CD4-positive, alpha-beta T cell treated with Interleukin-15 for 1 hour (primary cell): ENCODE results near the gene TTLL10.

Experiments
- DNase-seq: peaks from one replicate; pipeline ENCODE4 v3.0.0-alpha.2; 2020

TTLL10 gene

DNA sequence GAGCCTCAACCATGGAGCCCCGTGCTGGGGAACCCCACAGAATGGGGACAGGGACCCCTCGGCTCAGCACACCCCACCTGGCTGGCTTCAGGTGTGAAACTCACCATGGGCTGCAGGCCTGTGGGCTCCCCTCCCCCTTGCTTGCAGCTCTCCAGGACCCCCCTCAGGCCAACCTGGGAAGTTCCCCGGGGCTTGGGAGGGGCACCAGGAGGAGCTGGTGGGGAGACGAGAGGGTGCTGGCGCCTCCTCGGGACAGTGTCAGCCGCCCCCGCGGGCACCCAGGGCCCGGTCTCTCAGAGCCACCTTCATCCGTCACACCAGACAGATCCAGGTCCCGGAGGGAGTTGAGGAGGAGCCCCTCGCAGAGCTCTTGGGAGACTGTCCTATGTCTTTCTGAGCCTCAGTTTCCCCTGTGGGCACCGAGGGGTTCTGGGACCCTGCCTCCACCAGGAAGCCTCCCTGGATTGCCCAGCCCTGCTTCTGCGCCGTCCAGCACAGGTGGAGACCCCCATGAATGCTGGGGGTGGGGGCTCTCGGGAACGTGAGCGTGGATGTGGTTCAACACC is 33.4 kb downstream of the TTLL10 start:
- peak; percentile 16 for DNase-seq

DNA sequence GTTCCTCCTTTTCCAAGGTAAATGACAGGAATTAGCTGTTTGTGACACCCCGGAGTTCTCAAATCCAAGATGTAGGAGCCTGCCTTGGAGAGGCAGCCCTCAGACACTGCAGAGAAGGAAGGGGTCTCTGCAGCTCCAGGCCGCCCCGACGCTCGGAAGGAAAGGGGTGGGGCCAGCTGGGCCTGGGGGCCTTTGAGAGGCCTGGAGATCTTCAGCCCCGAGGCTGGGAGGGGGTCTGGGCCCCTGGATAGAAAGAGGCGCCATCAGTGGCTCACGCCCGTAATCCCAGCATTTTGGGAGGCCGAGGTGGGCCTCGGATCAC is 33.9 kb downstream of the TTLL10 start:
- peak; percentile 10 for DNase-seq

DNA sequence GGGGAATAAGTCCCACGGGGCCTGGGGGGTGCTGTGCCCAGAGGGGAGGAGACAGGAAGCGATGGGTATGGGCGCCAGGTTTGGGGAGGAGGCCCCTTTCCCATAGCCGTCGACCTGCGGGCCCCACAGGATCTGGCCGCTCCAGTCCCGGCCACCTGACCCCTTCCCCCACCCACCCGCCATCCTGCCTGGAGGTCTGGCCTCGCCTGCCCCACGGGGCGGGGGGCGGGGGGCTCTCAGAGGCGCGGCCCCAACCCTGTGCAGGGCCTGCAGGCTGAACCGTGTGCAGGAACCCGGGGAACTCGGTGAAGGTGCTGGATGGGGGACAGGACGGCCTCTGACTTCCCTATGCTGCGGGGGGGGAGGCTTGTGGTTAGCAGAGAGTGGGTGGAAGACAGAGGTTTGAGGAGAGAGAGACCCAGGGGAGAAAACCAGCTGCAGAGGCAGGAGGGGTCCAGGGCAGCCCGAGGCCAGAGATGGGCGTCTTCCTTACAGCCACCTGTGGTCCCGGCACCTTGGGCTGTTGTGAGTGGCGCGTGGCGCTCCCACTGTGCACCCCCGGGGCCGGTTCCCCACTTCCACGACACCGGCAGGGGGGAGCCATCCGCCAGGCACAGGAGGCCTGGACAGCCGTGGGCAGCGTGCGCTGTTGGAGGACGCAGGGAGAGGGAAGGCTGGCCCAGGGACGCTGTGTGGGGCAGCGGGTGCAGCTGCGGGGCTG is 35.2 kb downstream of the TTLL10 start:
- peak; percentile 54 for DNase-seq

DNA sequence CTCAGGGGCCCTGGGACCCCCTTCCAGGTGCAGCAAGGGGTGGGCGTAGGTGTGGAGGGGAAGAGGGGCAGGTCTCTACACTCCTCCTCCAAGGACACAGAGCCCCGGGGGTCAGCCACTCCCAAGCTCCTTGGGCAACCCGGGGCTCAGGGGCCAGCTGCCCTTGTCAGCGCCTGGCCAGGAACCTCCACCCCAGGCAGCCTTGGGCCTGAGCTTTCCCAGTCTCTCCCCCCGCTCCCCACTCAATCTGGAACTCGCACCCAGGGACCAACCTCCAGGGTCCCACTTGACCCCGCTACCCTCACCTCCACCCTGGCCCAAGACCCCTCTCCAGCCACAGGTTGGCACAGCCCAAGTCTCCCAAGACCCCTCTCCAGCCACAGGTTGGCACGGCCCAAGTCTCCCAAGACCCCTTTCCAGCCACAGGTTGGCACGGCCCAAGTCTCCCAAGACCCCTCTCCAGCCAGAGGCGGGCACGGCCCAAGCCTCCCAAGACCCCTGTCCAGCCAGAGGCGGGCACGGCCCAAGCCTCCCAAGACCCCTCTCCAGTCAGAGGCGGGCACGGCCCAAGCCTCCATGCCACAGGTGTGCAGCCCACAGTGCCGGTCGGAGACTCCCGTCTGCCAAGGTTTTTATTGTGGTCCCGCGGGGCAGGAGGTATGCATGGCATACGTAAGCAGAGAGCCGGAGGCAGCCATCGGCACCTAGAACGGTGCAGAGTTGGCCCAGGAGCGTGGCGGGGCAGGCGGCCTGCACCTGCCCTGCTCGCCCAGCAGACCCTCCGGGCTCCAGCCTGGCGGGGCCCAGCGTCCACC is 37.3 kb downstream of the TTLL10 start:
- peak; percentile 15 for DNase-seq

DNA sequence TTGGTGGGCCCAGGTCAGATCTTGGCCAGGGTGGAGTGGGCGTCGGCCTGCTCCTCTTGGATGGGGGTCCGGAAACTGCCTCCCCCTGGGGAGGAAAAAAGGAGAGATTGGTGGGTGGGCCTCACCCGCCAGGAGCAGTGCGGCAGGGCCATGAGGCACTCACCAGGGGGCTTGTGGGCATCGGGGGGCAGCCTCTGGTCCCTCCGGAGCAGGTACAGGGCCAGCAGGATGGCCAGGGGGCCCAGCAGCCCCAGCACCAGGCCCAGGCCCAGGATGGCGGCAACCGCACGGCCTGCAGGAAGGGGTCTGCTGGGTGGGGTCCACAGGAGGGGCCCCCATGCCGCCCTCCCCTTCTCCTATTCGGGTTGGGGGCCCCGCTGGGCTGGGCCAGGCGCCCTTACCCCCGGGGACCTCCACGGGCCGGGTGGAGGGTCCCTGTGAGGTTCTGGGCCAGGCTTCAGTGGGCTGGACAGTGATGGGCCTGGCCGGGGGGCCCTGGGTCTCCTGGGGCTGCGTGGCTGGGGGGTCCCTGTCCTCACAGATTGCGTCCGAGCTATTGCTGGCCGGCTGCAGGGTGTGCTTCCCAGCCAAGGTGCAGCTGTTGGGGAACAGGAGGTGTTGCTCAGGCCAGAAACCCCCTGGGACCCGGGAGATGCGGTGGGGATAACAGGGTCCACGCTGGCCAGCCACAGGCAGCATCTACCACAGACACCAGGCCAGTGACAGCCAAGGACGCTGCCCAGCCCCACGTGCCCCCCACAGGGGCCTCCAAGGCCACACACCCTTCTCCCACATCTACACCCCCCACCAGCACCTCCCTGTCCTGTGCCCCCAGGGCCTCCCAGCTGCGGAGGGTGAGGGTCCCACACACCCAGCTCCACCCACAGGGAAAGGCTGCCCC is 38.1 kb downstream of the TTLL10 start:
- DNase-seq = peak; percentile 10

DNA sequence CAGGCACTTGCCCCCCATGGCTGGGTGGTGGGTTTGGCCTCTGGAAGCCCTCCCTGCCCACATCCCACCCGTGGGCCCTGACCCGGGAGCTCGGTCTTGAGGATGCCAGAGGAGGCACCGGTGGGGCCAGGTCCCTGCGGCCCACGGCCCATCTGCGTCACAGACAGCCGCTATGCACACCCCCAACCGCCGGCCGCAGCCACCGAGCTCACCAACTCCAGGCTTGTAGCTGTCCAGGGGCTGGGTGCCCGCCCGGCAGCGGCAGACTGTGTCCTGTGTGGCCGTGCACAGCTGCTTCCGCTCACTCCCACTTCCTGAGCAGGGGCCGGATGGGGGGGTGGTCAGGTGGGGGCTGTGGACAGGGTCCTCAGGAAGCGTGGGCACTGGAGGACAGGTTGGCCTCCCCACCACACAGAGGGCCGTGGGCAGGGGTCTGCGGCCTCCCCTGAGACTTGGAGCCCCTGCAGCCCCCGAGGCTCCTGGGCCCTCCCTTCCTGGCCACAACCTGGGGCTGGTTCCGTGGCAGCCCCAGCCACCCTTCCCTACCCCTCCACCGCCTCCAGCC is 39.2 kb downstream of the TTLL10 start:
- DNase-seq = peak; percentile 65

DNA sequence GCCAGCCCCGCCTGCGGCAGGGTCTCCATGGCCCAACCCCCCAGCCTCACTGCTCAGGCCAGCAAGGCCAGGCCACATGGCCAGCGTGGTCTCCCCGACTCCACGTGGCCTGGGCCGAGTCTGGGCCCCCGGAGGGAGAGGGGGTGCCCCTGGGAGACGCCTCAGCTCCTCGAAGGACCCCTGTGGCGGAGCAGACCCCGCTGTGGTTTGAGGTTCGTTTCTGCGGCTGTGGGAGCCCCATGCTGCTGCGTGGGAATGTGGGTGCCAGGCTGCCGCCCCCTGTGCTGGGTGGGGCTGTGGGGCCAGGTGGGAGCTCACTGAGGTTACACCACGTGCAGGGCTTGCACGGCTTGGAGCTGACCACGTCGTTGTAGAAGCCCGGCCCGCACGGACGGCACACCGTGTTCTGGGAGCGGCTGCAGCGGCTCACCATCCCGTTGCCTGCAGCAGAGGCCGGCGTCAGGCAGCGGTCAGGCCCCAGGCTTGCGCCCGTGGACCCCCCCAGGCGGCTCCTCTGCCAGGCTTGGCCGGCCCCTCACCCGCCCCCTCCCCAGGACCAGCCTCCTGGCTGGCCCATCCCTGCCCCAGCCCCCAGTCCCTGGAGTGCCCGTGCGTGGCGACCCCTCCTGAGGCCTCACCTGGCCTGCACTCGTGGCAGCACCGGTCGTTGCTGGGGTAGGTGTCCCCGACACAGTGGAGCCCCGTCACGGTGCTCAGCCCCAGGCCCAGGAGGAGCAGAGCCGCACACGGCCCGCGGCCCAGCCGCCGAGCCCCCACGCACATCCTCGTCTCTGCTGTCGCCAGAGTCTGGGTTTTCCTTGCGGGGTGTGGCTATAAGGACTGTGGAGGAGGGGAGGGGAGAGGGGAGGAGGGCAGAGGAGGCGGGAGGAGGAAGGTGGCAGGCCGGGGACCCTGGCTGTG is 39.9 kb downstream of the TTLL10 start, which contains the start of gene TNFRSF4:
TSS of gene TNFRSF4 (minus strand) at position 809 of the 921 bp plus-strand sequence. CDS start at position 783, 26 bp downstream.
- DNase-seq = no peak

DNA sequence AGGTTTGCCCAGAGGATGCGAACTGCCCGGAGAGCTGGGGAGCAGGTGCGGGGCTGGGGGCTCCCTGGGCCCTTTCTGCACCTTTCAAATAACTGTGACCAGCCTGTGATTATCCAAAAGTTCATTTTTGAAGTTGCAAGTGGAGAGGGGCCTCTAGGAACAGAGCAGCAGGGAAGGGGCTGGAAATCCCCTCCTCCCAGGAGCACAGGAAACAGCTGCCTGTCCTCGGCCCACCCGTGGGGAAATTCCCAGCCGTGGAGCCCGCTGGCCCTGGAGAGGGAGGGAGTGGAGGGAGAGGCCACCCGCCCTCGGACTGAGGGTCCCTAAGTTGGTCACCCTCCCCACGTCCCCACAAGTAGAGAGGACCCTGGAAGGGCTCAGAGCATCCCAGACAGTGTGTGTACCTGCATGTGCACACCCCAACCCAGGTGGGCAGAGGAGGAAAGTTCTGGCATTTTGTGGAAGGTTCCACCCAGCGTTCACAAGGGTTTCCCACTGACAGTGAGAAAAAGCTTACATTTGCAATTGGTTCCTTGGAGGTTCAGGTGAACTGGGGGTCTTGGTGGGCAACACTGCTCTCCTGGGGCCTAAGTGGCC is 41.5 kb downstream of the TTLL10 start:
- DNase-seq = no peak

DNA sequence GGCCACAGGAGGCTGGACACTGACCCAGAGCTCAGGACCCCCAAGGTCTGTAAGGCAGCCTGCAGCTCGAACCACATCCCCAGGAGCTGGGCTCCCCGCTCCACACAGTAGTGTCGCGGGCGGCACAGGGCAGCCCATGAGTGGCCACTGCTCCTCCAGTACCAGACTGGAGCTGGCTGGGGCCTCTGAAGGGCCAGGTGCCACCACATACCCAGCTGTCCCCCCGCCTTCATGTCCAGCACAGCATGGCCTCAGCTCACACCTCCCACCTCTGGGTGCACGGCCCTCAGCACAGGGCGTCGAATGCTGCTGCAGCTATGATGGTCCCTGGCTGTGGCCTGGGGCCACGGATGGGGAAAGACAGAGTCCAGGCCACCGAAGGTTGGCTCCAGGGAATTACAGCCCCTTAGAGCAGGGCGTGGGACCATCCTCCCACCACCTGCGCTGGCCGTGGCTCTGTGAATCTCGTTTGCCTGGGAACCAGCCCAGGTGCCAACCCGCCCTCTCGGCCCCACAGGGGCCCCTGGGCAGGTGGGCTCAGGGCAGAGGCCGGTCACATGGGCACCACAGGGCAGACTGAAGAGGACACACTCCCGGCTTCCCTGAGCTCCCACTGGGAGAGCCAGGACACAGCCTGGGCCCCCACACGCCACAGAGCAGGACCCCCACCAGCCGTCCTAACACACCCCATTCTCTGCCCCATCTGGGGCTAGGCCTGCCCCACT is 42.4 kb downstream of the TTLL10 start:
- no peak for DNase-seq

DNA sequence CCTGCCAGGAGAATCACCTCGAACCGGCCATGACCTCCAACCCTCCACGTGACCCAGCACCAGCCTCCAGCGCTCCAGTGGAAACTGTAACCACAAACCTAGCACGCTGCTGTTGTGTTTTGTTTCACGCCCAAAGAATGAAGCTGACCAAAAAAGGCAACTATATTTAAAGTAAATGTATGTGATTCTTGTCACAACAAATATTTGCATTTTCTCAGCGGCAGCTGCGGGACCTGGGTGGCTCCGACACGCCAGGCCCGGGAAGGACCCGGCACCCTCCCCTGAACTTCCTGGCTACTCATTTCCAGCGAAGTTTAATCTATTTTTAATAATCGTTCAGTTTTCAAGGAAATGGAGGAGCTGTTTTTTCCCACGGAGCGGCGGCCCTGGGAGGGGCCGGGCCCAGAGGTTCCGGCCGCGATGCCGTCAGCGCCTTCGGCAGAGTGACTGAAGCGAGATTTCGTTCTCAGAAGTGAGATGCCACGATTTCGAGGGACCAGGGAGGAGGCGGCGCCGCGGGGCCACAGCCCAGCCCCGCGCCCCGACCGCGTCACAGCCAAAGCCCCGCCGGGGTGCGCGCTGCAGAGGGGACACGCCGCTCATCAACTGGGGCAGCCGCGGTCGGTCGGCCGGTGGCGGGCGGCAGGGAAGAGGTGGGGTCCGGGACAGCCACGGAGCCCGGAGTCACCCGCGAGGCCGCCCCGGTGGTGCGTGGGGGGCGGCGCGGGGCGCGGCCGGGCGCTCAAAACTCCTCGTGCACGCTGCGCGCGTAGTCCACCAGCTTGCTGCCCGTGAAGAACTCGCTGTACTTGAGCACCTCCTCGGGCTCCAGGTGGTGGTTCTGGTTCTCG is 43.3 kb downstream of the TTLL10 start:
- peak; percentile 58 for DNase-seq

DNA sequence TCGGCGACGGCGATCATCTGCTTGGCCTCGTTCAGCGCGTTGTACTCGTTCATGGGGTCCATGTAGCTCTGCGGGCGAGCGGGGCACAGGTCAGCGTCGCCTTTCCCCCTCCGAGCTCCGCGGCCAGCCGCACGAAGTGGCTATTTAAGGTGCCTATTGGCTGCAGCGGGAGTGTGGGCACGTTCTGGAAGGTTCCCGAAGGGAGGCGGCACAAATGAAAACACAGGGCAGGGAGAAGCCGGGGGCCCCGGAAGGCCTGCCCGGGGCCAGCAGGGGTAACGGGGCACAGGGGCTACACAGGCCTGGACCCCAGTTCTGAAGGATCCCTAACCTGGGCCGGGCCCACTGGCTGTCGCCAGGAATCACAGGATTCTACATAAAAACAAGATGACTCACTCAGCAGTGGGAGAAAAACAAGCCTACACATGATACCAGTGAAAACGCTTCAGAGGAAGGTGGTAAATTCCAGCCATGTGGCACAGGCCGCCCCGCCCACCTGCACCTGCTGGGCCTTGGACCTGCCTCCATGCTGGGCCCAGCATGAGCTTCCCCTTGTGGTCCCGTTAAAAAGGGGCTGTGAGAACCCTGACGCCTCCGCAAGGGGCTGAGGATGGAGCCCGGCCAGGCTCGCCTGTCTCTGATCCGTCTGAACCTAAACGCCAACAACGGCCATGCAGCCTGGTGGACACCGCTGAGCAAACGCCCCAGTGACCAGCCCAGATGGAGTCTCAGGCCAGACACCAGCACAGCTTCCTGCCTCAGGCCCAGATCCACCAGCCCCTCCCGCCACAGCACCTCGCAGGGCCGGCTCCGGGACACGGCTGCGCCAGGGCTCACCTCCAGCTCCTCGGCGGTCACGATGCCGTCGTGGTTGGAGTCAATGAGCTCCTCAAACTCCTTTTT is 44.2 kb downstream of the TTLL10 start:
- no peak for DNase-seq

DNA sequence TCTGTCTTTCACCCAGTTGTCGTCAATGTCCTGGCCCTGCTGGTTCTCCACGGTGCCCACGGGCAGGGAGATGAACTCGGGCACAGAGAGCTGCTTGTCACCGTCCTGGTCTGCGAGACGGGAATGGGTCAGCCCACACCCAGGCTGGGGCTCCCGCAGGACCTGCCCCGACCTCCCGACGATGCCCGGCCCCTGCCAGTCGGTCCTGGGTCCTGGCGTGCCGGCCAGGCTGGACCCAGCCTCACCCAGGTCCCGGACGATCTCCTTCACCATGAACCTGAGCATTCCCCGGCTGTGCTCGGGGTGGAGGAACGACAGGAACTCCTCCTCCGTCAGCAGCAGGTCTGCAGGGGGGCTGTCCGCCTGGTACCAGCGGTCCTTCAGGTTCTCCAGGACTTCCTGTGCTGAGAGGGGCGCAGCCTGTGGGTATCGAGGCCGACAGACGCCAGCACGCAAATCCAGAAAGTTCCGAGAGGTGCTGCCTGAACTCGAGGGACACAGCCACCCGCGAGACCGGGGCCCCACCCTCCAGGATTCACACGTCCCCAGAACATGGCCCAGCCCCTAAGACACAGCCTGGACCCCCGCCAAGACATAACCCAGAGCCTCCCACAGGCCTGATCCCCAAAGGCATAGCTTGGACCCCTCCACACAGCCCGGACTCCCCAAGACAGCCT is 45.0 kb downstream of the TTLL10 start:
- no peak for DNase-seq

DNA sequence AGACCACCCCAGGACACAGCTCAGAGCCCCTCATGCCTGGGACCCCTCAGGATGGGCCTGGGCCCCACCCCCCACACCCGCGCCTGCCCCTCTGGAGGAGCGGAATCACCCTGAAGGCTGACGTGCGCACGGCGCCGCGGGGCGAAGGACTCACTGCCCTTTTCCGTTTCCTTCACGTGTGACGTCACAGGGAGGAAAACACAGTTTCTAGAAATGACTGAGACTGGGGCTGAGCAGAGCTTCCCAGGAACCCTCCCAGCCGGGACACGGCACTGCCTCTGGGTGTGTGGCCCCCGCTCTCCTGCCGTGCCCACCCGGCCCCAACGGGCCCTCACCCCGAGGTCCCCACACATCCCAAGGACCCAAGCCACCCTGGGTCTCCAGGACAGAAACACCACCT is 45.7 kb downstream of the TTLL10 start:
- peak; percentile 38 for DNase-seq

DNA sequence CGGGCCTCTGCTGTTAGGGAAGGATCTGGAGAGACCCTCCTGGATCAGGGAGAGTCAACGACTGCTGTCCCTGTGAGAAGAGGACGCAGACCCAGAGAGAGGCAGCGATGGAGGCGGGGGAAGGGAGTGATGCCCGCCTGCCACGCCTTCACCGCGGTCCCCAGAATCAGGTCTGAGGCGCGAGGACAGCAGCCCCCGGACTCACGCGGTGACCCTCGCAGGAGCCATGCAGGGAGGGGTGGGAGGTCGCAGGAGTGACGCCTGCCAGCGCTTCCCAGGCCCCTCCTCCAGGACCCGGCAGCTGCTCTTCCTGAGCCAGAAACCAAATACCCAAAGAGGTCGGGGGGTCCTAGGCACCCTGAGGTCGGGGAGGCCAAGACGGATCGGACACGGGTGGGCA is 46.5 kb downstream of the TTLL10 start:
- no peak for DNase-seq

DNA sequence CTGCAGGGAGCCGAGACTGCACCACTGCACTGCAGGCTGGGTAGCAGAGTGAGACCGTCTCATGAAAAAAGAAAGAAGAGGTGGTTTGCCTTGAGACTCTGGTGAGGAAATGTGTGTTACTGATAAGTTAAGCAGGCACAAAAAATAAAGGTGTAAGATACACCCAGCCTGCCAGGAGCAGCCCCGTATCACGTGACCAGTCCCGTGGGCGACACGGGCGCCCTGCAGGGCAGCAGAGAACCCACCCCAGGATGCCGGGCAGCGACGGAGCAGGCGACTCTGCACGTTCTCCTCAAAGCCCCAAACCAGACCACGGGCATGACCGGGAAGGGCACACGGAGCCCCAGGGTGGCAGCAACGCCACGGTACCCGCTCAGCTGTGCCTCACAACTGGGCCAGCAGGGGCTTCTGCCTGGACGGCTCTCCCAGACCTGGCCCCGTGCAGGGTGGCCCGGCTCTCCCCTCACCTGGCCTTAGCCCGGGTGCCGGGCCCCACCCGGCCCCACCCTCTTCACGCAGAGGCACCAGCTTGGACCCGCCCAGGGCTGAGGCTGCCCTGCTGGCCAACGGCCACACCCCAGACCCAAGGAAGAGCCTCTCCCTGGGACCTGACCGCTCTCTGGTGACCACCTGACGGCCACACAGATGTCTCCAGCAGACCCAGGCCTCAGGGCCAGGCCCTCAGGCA is 48.4 kb downstream of the TTLL10 start:
- DNase-seq = no peak

DNA sequence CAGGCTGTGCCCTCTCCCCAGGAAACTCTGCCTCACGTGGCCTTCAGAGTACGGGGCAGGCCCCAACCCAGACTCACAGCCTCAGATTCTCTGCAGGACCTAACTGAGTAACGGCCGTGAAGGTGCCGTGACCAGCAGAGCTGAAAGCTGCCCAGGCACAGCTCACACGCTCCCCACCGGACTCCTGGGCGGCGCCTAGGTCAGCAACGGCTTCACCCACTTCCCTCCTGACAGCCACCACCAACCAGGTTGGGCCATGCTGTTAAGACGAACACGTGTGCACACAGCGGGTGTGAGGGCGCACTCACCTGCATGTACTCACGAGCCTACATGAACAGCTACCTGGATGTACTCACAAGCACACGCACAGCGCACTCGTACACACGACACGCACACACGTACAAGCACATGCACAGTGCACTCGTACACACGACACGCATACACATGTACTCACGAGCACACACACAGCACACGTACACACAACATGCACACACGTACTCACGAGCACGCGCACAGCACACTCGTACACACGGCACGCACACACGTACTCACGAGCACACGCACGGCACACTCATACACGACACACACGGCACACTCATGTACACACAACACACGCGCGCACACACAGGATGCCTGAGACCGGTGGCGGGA is 49.0 kb downstream of the TTLL10 start:
- DNase-seq = no peak

DNA sequence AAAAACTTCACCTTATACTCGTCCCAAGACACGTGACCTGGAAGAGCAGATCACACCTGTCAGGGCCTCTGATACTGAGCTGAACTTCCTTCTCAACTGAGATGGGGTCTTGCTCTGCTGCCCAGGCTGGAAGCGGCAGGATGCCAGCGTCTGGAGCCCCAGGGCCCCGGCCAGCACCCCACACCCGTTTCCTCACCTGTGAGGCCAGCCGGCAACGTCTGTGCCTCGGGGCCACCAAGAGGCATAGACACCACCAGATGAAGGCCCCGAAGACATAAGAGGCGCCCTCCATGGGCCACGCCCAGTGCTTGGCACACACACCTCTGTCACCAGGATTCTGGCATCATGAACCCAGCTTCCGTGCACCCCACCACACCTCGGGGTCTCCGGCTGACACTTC is 49.6 kb downstream of the TTLL10 start:
- no peak for DNase-seq
